Peyer's patch (tissue), 4 donors: ENCODE measurements around the gene PAFAH1B2. TPM values are rescaled to one million over a fixed set of nuclear protein-coding genes. Genes with fewer than 3 reads are reported as not detected.

Experiments used
- DNase-seq, 3 donors: peaks; one replicate each; pipeline ENCODE4 v3.0.0-alpha.2; 2017 to 2019
- H3K27ac ChIP-seq, 4 donors: fragments of 200-600 bp; sonication (generic); one replicate each; pipeline ENCODE4 v1.5.1; 2016 to 2019
- H3K27me3 ChIP-seq, 2 donors: fragments of 200-600 bp; sonication (generic); one replicate each; pipeline ENCODE4 v1.5.1; 2019
- H3K36me3 ChIP-seq, 3 donors: fragments of 200-600 bp; sonication (generic); one replicate each; pipeline ENCODE4 v1.5.1; 2016 to 2019
- H3K4me1 ChIP-seq, 4 donors: fragments of 200-600 bp; sonication (generic); one replicate each; pipeline ENCODE4 v1.5.1; 2016 to 2019
- H3K4me3 ChIP-seq, 4 donors: fragments of 200-600 bp; sonication (generic); 1 replicate in 3 of 4; 2 replicates in 1 of 4; pipeline ENCODE4 v1.5.1; 2016 to 2019; ENCODE audit warnings: mild to moderate bottlenecking in 1 of 4
- H3K9me3 ChIP-seq, 4 donors: fragments of 200-600 bp; sonication (generic); one replicate each; pipeline ENCODE4 v1.5.1; 2016 to 2019; ENCODE audit warnings: mild to moderate bottlenecking in 1 of 4
- POLR2A ChIP-seq, 2 donors: fragments of 450-650 bp; IDR thresholded peaks; one replicate each; pipeline ENCODE4 v1.5.1; 2017; ENCODE audit warnings: antibody characterized with exemption in 2 of 2, mild to moderate bottlenecking in 2 of 2, moderate library complexity in 2 of 2
- total RNA-seq, 4 donors: library from RNA; depleted of rRNA; stranded (reverse); fragments of >200 nt; gene quantifications; one replicate each; pipeline ENCODE4 v1.1.0, GENCODE V29; 2016
- TF ChIP-seq, protein P1 (sequence below), 6 experiments: fragments of 450-650 bp in 4 of 6; fragments of 200-600 bp in 2 of 6; sonication (generic) in 1 of 6; IDR thresholded peaks; one replicate each; pipeline ENCODE4 v1.5.1; 2017 to 2019; ENCODE audit warnings: antibody characterized with exemption in 6 of 6, mild to moderate bottlenecking in 3 of 6, moderate library complexity in 1 of 6

Gene PAFAH1B2
- total RNA-seq, 4 donors from 2014 or later = 45.4 to 96.2 (median 66.9) TPM

DNA sequence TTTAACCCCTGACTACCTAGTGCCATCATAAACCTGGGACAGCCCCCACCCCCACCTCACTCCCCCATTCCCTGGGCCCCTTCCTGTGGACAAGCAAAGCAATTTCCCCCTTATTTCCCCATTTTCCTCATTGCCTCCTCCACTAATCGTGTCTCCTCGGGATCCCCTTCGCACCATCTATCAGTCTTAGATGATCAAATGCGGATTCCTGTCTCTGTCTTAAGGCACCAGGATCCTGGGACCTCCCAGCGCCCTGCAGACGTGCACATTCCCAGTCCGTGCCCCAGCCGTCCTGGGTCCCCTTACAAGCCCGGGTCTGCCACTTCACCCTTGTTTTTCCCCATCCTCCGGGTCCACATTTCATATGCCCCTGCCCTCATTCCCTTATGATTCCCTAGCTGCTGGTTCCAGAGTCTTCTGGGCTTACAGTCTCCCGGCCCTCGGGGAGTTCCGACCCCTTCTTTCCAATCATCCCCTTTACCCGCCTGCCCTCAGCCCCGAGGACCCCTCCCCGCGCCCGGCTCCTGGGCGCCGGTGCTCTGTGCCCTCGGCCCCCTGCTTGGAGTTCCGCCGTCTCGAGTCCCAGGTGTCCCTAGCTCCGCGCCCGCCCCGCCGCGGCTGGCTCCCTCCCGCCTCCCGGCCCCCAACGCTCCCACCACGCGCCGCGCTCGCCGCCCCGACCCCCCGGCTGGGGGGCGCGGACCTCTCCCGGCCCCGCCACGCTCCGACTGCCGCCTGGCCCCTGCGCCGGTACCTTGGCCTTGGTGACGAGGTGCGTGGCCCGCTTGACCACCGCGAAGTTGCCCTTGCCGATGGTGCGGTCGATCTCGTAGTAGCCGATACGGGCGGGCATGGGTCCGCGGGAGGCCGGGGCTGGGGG, 46.5 kb upstream of the PAFAH1B2 start:
- Histone ChIP-seq H3K9me3 (no peaks in the 10 kb centered on the region), H3K4me1 (peaks cover 0 to 35% (median 16%) of the 10 kb centered on the region in 4 donors), H3K4me3 (peak overlapping the region; percentile 65 to 98 (median 98)), H3K36me3 (no peaks in the 10 kb centered on the region), H3K27ac (peak overlapping the region; percentile 94 to 98 (median 96)), H3K27me3 (no peaks in the 10 kb centered on the region)
- peak; percentile 45 to 74 (median 54) for DNase-seq
- TF ChIP-seq, protein P1, sequence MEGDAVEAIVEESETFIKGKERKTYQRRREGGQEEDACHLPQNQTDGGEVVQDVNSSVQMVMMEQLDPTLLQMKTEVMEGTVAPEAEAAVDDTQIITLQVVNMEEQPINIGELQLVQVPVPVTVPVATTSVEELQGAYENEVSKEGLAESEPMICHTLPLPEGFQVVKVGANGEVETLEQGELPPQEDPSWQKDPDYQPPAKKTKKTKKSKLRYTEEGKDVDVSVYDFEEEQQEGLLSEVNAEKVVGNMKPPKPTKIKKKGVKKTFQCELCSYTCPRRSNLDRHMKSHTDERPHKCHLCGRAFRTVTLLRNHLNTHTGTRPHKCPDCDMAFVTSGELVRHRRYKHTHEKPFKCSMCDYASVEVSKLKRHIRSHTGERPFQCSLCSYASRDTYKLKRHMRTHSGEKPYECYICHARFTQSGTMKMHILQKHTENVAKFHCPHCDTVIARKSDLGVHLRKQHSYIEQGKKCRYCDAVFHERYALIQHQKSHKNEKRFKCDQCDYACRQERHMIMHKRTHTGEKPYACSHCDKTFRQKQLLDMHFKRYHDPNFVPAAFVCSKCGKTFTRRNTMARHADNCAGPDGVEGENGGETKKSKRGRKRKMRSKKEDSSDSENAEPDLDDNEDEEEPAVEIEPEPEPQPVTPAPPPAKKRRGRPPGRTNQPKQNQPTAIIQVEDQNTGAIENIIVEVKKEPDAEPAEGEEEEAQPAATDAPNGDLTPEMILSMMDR (IDR thresholded peaks at IDR 0.05) = no peak
- no peak for TF ChIP-seq POLR2A (IDR thresholded peaks at IDR 0.05)

DNA sequence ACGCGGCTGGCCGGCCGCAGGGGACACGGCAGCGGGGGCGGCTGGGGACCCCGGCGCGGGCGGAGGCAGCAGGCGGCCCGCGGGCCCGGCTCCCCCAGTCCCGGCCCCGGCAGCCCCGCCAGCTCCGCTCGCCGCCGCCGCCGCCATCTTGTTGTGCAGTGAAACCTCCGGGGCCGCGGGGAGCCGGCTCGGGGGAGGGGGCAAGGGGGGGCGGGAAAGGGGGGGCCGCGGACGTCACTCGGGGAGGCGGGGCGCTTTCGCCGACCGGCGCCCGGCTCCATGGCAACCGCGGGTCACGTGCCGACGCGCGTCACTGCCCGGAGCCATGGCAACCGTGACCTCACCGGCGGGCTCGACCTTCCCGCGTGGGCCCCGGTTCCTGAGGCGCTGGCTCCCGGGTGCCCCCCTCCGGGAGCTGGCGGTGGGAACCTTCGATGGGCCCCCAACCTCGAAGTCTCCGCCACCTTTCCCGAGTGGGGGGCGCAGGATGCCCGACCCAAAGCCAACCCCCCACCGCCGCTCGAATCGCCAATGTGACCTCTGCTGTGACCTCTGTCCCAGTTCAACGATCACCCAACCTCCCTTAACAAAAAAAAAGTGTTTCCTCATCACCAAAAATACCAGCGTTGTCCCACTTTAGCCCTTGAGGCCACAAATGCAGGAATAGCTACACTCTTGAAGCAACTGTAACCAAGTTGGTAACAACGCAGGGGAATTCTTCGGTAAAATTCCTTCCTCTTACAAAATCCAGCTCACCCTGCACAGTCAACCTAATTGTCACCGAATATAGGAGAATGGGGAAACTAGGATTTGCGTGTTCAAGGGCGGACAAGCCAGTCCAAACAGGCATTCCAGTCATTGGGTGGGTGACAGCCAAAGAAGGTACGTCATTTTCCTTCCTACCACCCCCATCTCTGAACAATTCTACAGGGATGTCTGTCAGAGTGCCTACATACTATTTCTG, 45.5 kb upstream of the PAFAH1B2 start, which contains the start of gene SIK3:
Gene SIK3 (minus strand): TSS at position 160 of the 964 bp plus-strand sequence. CDS start 13 bp downstream, at position 147.
- peaks cover 0 to 33% (median 14%) of the 10 kb centered on the region in 4 donors for H3K4me1 ChIP-seq
- no peaks in the 10 kb centered on the region for H3K9me3 ChIP-seq
- TF ChIP-seq, protein P1 (IDR thresholded peaks at IDR 0.05) = peak; percentile 8 to 72 (median 51)
- TF ChIP-seq POLR2A (IDR thresholded peaks at IDR 0.05) = peak; percentile 44 to 49
- H3K4me3 ChIP-seq = peak within 1 kb of the TSS; percentile 65 to 98 (median 98)
- no peaks in the 10 kb centered on the region for H3K36me3 ChIP-seq
- H3K27me3 ChIP-seq = no peaks in the 10 kb centered on the region
- DNase-seq = peak; percentile 95 to 97 (median 96)
- peak within 1 kb of the TSS; percentile 94 to 98 (median 96) for H3K27ac ChIP-seq

DNA sequence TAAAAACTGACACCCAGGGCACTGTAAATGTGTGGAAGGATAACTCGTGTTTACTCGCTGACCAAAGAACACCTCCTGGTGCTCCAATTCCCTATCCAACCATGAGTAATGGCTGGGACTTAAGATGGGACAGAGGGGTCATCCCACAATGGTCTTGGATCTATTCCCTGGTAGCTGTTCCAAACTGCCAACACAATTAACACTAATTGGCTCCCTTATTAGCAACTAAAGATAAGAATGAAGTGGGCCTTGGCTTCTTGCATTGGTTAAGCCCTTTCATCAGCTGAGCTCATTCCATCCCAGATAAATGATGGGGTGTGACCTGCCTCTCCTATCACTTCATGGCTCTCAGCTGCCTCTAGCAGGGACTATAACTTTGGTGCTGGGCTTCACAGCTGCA, 44.4 kb upstream of the PAFAH1B2 start:
- no peak for DNase-seq
- Histone ChIP-seq H3K36me3 (no peaks in the 10 kb centered on the region), H3K27me3 (no peaks in the 10 kb centered on the region), H3K9me3 (no peaks in the 10 kb centered on the region), H3K27ac (peak overlapping the region in 2 of 4 donors; percentile 94 to 96), H3K4me3 (no peak overlapping the region), H3K4me1 (peaks cover 0 to 26% (median 9%) of the 10 kb centered on the region in 4 donors)
- TF ChIP-seq, protein P1 (IDR thresholded peaks at IDR 0.05) = no peak
- TF ChIP-seq POLR2A (IDR thresholded peaks at IDR 0.05) = no peak

DNA sequence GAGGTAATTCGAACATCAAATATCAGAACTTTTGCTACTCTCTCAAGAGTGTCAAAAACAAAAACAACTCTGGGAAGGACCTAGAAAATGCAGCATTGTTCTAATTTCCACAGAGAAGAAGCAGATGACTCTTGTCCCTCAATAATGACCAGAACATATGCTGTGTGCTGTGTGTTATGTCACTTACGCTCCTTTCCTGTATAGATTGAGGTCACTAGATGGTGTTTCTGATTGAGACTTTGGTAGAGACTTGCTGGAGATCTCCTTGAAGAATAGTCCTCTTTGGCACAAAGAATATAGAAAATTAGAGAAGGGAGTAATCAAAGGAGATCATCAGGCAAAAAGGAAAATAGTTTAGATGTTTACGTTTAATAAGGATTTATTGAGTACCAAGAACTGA, 43.5 kb upstream of the PAFAH1B2 start:
- peaks cover 0 to 17% (median 6%) of the 10 kb centered on the region in 4 donors for H3K4me1 ChIP-seq
- H3K4me3 ChIP-seq = no peak overlapping the region
- no peaks in the 10 kb centered on the region for H3K9me3 ChIP-seq
- no peaks in the 10 kb centered on the region for H3K36me3 ChIP-seq
- TF ChIP-seq, protein P1 (IDR thresholded peaks at IDR 0.05) = no peak
- no peak for TF ChIP-seq POLR2A (IDR thresholded peaks at IDR 0.05)
- no peak overlapping the region for H3K27ac ChIP-seq
- H3K27me3 ChIP-seq = no peaks in the 10 kb centered on the region
- no peak for DNase-seq
